Osteoblast (primary cell): ENCODE measurements around the gene FBXL2. TPM values are rescaled to one million over a fixed set of nuclear protein-coding genes. Genes with fewer than 3 reads are reported as not detected.
A peak's percentile ranks its signal among the peaks of the same experiment; 100 is the strongest.

Experiments
- DNase-seq: peaks from one replicate; pipeline ENCODE4 v3.0.0; 2011; ENCODE audit warnings: low spot score, mixed read lengths; ENCODE audit not compliant: insufficient read length; ENCODE audit errors: missing footprints
- H2AFZ ChIP-seq: 2 replicates; pipeline ENCODE4 v1.6.0; 2011; ENCODE audit warnings: mild to moderate bottlenecking, low read length
- H3K27ac ChIP-seq: 2 replicates; pipeline ENCODE4 v1.5.1; 2011; ENCODE audit warnings: mild to moderate bottlenecking, low read depth, low read length, moderate library complexity
- H3K27me3 ChIP-seq: 2 replicates; pipeline ENCODE4 v1.6.0; 2012; ENCODE audit warnings: mild to moderate bottlenecking, control low read depth, inconsistent platforms, low read length, moderate library complexity; ENCODE audit not compliant: insufficient read depth
- H3K36me3 ChIP-seq: 2 replicates; pipeline ENCODE4 v1.5.1; 2011; ENCODE audit warnings: mild to moderate bottlenecking, low read length, control low read depth, moderate library complexity; ENCODE audit not compliant: insufficient read depth
- H3K4me1 ChIP-seq: 2 replicates; pipeline ENCODE4 v1.5.1; 2011; ENCODE audit warnings: mild to moderate bottlenecking, low read length, control low read depth, moderate library complexity; ENCODE audit not compliant: insufficient read depth
- H3K4me2 ChIP-seq: 2 replicates; pipeline ENCODE4 v1.6.0; 2011; ENCODE audit warnings: mild to moderate bottlenecking, low read length; ENCODE audit not compliant: insufficient read depth
- H3K4me3 ChIP-seq: fragments of 200-600 bp; sonication (generic); 3 replicates; pipeline ENCODE4 v1.5.1; 2012; ENCODE audit warnings: mild to moderate bottlenecking, low read length, inconsistent platforms; ENCODE audit not compliant: insufficient read depth
- H3K79me2 ChIP-seq: 2 replicates; pipeline ENCODE4 v1.6.0; 2012; ENCODE audit warnings: mild to moderate bottlenecking, low read length, control low read depth, inconsistent platforms; ENCODE audit not compliant: insufficient read depth
- H3K9me3 ChIP-seq: 2 replicates; pipeline ENCODE4 v1.5.1; 2011; ENCODE audit warnings: low read depth, low read length, control low read depth
- H4K20me1 ChIP-seq: 2 replicates; pipeline ENCODE4 v1.6.0; 2012; ENCODE audit warnings: mild to moderate bottlenecking, low read length, control low read depth; ENCODE audit not compliant: insufficient read depth
- CTCF ChIP-seq: IDR thresholded peaks from 2 replicates; pipeline ENCODE4 v1.5.1; 2011; ENCODE audit warnings: mild to moderate bottlenecking, low read depth, low read length, moderate library complexity; ENCODE audit errors: extremely low read depth
- small RNA-seq: library from RNA; depleted of rRNA; stranded (forward); fragments of <200 nt; gene quantifications from one replicate; pipeline ENCODE3, GENCODE V24; 2012
- total RNA-seq: library from RNA; depleted of rRNA; stranded (reverse); fragments of >200 nt; gene quantifications from 2 replicates; pipeline ENCODE4 v1.2.3, GENCODE V29; 2012

The FBXL2 gene
- total RNA-seq, 1 donor = 23.2 TPM

DNA sequence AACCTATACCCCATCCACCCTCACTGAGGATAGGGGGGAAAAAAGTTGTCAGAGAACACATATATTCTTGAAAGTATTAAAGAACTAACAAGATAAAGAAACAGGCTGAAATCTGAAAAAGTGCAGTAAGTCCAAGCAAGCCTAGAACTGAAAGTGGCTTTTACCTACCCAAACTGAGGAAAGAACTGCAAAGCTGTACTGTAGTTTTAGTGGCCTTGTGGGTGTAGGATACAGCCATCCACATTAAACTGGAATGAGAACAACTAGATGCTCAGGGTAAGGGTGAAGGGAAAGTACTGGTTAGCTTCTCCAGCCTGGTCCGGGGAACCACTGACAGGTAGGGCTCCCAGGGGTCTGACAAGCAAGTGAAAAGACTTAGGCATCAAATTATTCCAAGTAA, 152.8 kb downstream of the FBXL2 start:
- H3K27ac ChIP-seq = no peak overlapping the region
- peaks cover 43% of the 10 kb centered on the region for H3K4me1 ChIP-seq
- TF ChIP-seq CTCF = no peak

GRCh38 chr3:33430571-33430970, 153.3 kb downstream of the FBXL2 start:
- H3K9me3 ChIP-seq = no peaks in the 10 kb centered on the region
- no peaks in the 10 kb centered on the region for H3K36me3 ChIP-seq
- H3K27me3 ChIP-seq = no peaks in the 10 kb centered on the region
- H3K27ac ChIP-seq = no peak overlapping the region
- no peak for DNase-seq
- no peak for TF ChIP-seq CTCF
- H3K4me1 ChIP-seq = peaks cover 48% of the 10 kb centered on the region
- H3K79me2 ChIP-seq = peaks cover 93% of the 10 kb centered on the region
- no peak overlapping the region for H2AFZ ChIP-seq
- peak overlapping the region; percentile 19 for H3K4me2 ChIP-seq
- peaks cover 85% of the 10 kb centered on the region for H4K20me1 ChIP-seq
- no peak overlapping the region for H3K4me3 ChIP-seq

More for the DNA sequence above, 152.8 kb downstream of the FBXL2 start:
- DNase-seq = no peak
- peaks cover 93% of the 10 kb centered on the region for H3K79me2 ChIP-seq
- H2AFZ ChIP-seq = no peak overlapping the region
- H3K4me2 ChIP-seq = peak overlapping the region; percentile 19
- no peaks in the 10 kb centered on the region for H3K9me3 ChIP-seq
- H3K4me3 ChIP-seq = no peak overlapping the region
- peaks cover 2% of the 10 kb centered on the region for H3K36me3 ChIP-seq
- H3K27me3 ChIP-seq = no peaks in the 10 kb centered on the region
- H4K20me1 ChIP-seq = peaks cover 82% of the 10 kb centered on the region

DNA sequence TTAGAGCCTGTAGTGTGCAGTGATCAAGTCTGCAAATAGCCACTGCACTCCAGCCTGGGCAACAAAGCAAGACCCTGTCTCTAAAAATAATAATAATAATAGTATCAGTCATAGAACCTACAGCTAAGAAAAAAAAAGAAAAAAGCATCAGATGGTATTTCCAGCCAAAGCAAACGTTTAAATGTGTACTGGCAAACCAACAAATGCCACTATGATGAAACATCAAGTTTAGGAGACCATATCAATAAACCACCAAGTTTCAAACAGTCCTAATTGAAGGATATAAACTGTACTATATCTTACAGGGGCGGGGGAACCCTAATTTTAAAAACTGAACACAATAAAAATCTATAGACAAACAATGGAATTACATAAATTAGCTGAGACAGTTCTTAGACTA, 156.6 kb downstream of the FBXL2 start:
- H3K4me3 ChIP-seq = no peak overlapping the region
- H3K27ac ChIP-seq = no peak overlapping the region
- DNase-seq = no peak
- no peaks in the 10 kb centered on the region for H3K9me3 ChIP-seq
- peaks cover 90% of the 10 kb centered on the region for H4K20me1 ChIP-seq
- H3K4me1 ChIP-seq = peaks cover 66% of the 10 kb centered on the region
- peak overlapping the region; percentile 43 for H3K4me2 ChIP-seq
- H2AFZ ChIP-seq = no peak overlapping the region
- no peak for TF ChIP-seq CTCF
- H3K36me3 ChIP-seq = no peaks in the 10 kb centered on the region
- peaks cover 93% of the 10 kb centered on the region for H3K79me2 ChIP-seq
- no peaks in the 10 kb centered on the region for H3K27me3 ChIP-seq

Small RNAs within 50 kb of the gene (small RNA-seq; reads per million reads assigned to genes)
- not detected for gene RNU7-110P

Other genes with a start within 250 kb of the FBXL2 start
- 90.8 and 94.8 TPM in 2 replicates for gene GLB1, start 180.3 kb upstream of the FBXL2 start, total RNA-seq
- gene TMPPE, start 180.3 kb upstream of the FBXL2 start, total RNA-seq = 3.8 and 4.0 TPM in 2 replicates
- gene CRTAP, start 163.4 kb upstream of the FBXL2 start, total RNA-seq = 266 and 360 TPM in 2 replicates
- 10.9 and 11.2 TPM in 2 replicates for gene SUSD5, start 58.6 kb upstream of the FBXL2 start, total RNA-seq
- gene UBP1, start 163.0 kb downstream of the FBXL2 start, total RNA-seq = 69.0 and 77.4 TPM in 2 replicates